ENCODE measurements around the gene HOXA13. TPM values are rescaled to one million over a fixed set of nuclear protein-coding genes. Genes with fewer than 3 reads are reported as not detected.

The HOXA13 gene
- polyA plus RNA-seq, 1 donor from 2014 or later = not detected

- Histone ChIP-seq H3K27me3 (ENCODE audit: insufficient read depth, low read depth, low read length) (peaks cover 100% of the 10 kb centered on the region), H3K4me2 (ENCODE audit: low read length) (no peak overlapping the region), H2AFZ (ENCODE audit: low read depth, low read length) (no peak overlapping the region), H3K9me3 (ENCODE audit: low read length) (no peaks in the 10 kb centered on the region), H3F3A (ENCODE audit: insufficient read depth, low read length, poor library complexity, severe bottlenecking) (no peaks in the 10 kb centered on the region), H3K9ac (ENCODE audit: low read length) (no peak overlapping the region), H4K20me1 (ENCODE audit: insufficient read depth) (no peaks in the 10 kb centered on the region), H3K27ac (ENCODE audit: low read length) (no peak overlapping the region), H3K36me3 (ENCODE audit: insufficient read depth, low read length) (no peaks in the 10 kb centered on the region), H3K79me2 (replicated peaks; ENCODE audit: insufficient read depth, low read length) (no peaks in the 10 kb centered on the region), H3K9me2 (ENCODE audit: insufficient read depth, low read length) (no peaks in the 10 kb centered on the region), H3K4me3 (ENCODE audit: low read length) (no peak overlapping the region)
- TF ChIP-seq EP300 (conservative IDR thresholded peaks at IDR 0.05; ENCODE audit: poor library complexity, severe bottlenecking) (no peak), TAF1 (IDR thresholded peaks at IDR 0.05; ENCODE audit: low read depth) (no peak), EZH2 (IDR thresholded peaks at IDR 0.05; ENCODE audit: borderline replicate concordance, insufficient read depth, low read length, poor library complexity, severe bottlenecking) (no peak), POLR2AphosphoS5 (IDR thresholded peaks at IDR 0.05) (peak; percentile 77)
These were observed 11.9 kb upstream of the HOXA13 start for GRCh38 chr7:27211764-27212204.

- no peak for TF ChIP-seq SMC3 (conservative IDR thresholded peaks at IDR 0.05; ENCODE audit: poor library complexity)
- TF ChIP-seq EP300 (conservative IDR thresholded peaks at IDR 0.05; ENCODE audit: poor library complexity, severe bottlenecking) = no peak
- no peak for TF ChIP-seq POLR2AphosphoS5 (IDR thresholded peaks at IDR 0.05)
- no peak for TF ChIP-seq REST (IDR thresholded peaks at IDR 0.05; ENCODE audit: borderline replicate concordance)
- TF ChIP-seq CTCF (IDR thresholded peaks at IDR 0.05; ENCODE audit: poor library complexity, severe bottlenecking) = no peak
- TF ChIP-seq MXI1 (conservative IDR thresholded peaks at IDR 0.05; ENCODE audit: poor library complexity, severe bottlenecking) = no peak
- no peak for TF ChIP-seq EZH2 (IDR thresholded peaks at IDR 0.05; ENCODE audit: borderline replicate concordance, insufficient read depth, low read length, poor library complexity, severe bottlenecking)
- TF ChIP-seq TAF1 (IDR thresholded peaks at IDR 0.05; ENCODE audit: low read depth) = no peak
- no peak for TF ChIP-seq RAD21 (conservative IDR thresholded peaks at IDR 0.05)
- no peak overlapping the region for H3K4me2 ChIP-seq (ENCODE audit: low read length)
- H3K27ac ChIP-seq (ENCODE audit: low read length) = no peak overlapping the region
- no peaks in the 10 kb centered on the region for H3F3A ChIP-seq (ENCODE audit: insufficient read depth, low read length, poor library complexity, severe bottlenecking)
- H3K9me2 ChIP-seq (ENCODE audit: insufficient read depth, low read length) = no peaks in the 10 kb centered on the region
- peaks cover 100% of the 10 kb centered on the region for H3K27me3 ChIP-seq (ENCODE audit: insufficient read depth, low read depth, low read length)
- H3K79me2 ChIP-seq (replicated peaks; ENCODE audit: insufficient read depth, low read length) = no peaks in the 10 kb centered on the region
- no peaks in the 10 kb centered on the region for H3K36me3 ChIP-seq (ENCODE audit: insufficient read depth, low read length)
- no peak overlapping the region for H3K4me3 ChIP-seq (ENCODE audit: low read length)
- no peak overlapping the region for H3K9ac ChIP-seq (ENCODE audit: low read length)
- H2AFZ ChIP-seq (ENCODE audit: low read depth, low read length) = no peak overlapping the region
- H4K20me1 ChIP-seq (ENCODE audit: insufficient read depth) = no peaks in the 10 kb centered on the region
- H3K9me3 ChIP-seq (ENCODE audit: low read length) = no peaks in the 10 kb centered on the region
These were observed 11.2 kb upstream of the HOXA13 start for GRCh38 chr7:27211084-27211446.

All from neural cell (in vitro differentiated cells).